DND-41 (cell line): Measurements from ENCODE around the gene NFATC3.

ENCODE experiments used
- ATAC-seq: fragments of 200-7000 bp; cut with Tn5 transposase; 3 replicates; pipeline ENCODE4 v1.9.1; 2021; ENCODE audit warnings: low read depth; ENCODE audit not compliant: insufficient read depth
- DNase-seq: peaks from one replicate; pipeline ENCODE4 v3.0.0-alpha.2; 2020
- H2AFZ ChIP-seq: 2 replicates; pipeline ENCODE4 v1.6.0; 2012; ENCODE audit warnings: low read depth, low read length
- H3K27ac ChIP-seq: 2 replicates; pipeline ENCODE4 v1.5.1; 2012; ENCODE audit warnings: low read length, inconsistent platforms
- H3K27me3 ChIP-seq: fragments of 200-600 bp; sonication (generic); 2 replicates; pipeline ENCODE4 v1.6.0; 2012; ENCODE audit warnings: low read length, mild to moderate bottlenecking, inconsistent platforms; ENCODE audit not compliant: insufficient read depth, poor library complexity
- H3K36me3 ChIP-seq: 2 replicates; pipeline ENCODE4 v1.5.1; 2012; ENCODE audit warnings: low read length, inconsistent platforms; ENCODE audit not compliant: insufficient read depth
- H3K4me1 ChIP-seq: 2 replicates; pipeline ENCODE4 v1.5.1; 2012; ENCODE audit warnings: mild to moderate bottlenecking, low read length; ENCODE audit not compliant: insufficient read depth
- H3K4me2 ChIP-seq: 2 replicates; pipeline ENCODE4 v1.6.0; 2012; ENCODE audit warnings: mild to moderate bottlenecking, moderate library complexity, low read length, inconsistent platforms; ENCODE audit not compliant: insufficient read depth
- H3K4me3 ChIP-seq, 2 experiments: fragments of 200-600 bp in 1 of 2; shearing (Covaris generic) in 1 of 2; 2 replicates each; pipeline ENCODE4 v1.5.1; 2012 to 2016; ENCODE audit warnings: inconsistent platforms in 2 of 2, low read length in 2 of 2, mild to moderate bottlenecking in 2 of 2, low read depth in 1 of 2, moderate library complexity in 1 of 2
- H3K79me2 ChIP-seq: 2 replicates; pipeline ENCODE4 v1.6.0; 2012; ENCODE audit warnings: low read length, inconsistent platforms; ENCODE audit not compliant: insufficient read depth
- H3K9ac ChIP-seq: 2 replicates; pipeline ENCODE4 v1.6.0; 2012; ENCODE audit warnings: low read depth, mild to moderate bottlenecking, inconsistent platforms, low read length, moderate library complexity
- H3K9me3 ChIP-seq: 2 replicates; pipeline ENCODE4 v1.5.1; 2012; ENCODE audit warnings: low read length, moderate library complexity, mild to moderate bottlenecking, inconsistent platforms; ENCODE audit not compliant: insufficient read depth, severe bottlenecking
- H4K20me1 ChIP-seq: 2 replicates; pipeline ENCODE4 v1.6.0; 2012; ENCODE audit warnings: low read length; ENCODE audit not compliant: insufficient read depth
- EZH2 ChIP-seq: IDR thresholded peaks from 3 replicates; pipeline ENCODE4 v1.6.1; 2012; ENCODE audit warnings: borderline replicate concordance, low read depth, mild to moderate bottlenecking, moderate library complexity, low read length, inconsistent platforms; ENCODE audit not compliant: severe bottlenecking
- TF ChIP-seq, protein P1 (sequence below): IDR thresholded peaks from 2 replicates; pipeline ENCODE4 v1.5.1; 2012; ENCODE audit warnings: borderline replicate concordance, low read length, moderate library complexity, mild to moderate bottlenecking; ENCODE audit not compliant: poor library complexity, severe bottlenecking; ENCODE audit errors: extremely low read depth

Gene NFATC3

DNA sequence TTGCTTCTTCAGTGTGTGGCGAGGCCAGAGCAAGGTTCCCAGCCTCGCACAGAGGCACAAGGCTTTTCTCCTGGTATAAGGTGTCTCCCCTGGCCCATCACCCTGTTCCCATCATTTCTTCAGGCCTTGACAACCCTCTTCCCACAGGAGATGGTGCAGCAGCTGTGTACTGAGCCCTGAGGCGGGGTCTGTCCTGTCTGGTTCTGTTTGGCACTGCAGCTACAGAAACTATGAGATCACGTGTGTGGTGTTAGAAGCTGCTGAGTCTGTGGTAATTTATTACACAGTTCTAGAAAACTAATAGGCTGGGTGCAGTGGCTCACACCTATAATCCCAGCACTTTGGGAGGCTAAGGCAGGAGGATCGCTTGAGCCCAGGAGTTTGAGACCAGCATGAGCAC lies 167.2 kb downstream of the NFATC3 start:
- ATAC-seq = no peak
- H3K36me3 ChIP-seq = peaks cover 55% of the 10 kb centered on the region
- H3K4me3 ChIP-seq = no peak overlapping the region

DNA sequence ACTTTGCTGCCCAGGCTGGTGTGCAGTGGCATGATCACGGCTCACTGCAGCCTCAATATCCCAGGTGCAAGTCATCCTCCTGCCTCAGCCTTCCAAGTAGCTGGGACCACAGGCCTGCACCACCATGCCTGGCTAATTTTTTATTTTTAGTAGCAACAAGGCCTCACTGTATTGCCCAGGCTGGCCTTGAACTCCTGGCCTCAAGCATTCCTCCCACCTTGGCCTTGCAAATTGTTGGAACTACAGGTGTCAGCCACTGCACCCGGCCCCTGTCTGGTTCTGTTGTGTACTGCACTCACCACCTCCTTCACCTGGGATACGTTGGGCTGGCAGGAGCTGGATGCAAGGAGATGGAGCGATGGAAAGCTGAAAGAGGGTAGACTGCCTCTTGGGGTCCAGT lies 168.6 kb downstream of the NFATC3 start:
- H3K4me1 ChIP-seq = peaks cover 31% of the 10 kb centered on the region
- H4K20me1 ChIP-seq = no peaks in the 10 kb centered on the region
- peaks cover 7% of the 10 kb centered on the region; the same call in 1 of the 2 replicates for H3K79me2 ChIP-seq
- H3K9ac ChIP-seq = no peak overlapping the region
- H3K36me3 ChIP-seq = peaks cover 62% of the 10 kb centered on the region
- H2AFZ ChIP-seq = no peak overlapping the region
- H3K4me2 ChIP-seq = no peak overlapping the region
- TF ChIP-seq, protein P1, sequence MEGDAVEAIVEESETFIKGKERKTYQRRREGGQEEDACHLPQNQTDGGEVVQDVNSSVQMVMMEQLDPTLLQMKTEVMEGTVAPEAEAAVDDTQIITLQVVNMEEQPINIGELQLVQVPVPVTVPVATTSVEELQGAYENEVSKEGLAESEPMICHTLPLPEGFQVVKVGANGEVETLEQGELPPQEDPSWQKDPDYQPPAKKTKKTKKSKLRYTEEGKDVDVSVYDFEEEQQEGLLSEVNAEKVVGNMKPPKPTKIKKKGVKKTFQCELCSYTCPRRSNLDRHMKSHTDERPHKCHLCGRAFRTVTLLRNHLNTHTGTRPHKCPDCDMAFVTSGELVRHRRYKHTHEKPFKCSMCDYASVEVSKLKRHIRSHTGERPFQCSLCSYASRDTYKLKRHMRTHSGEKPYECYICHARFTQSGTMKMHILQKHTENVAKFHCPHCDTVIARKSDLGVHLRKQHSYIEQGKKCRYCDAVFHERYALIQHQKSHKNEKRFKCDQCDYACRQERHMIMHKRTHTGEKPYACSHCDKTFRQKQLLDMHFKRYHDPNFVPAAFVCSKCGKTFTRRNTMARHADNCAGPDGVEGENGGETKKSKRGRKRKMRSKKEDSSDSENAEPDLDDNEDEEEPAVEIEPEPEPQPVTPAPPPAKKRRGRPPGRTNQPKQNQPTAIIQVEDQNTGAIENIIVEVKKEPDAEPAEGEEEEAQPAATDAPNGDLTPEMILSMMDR = no peak
- no peak for TF ChIP-seq EZH2
- ATAC-seq (no peak), DNase-seq (no peak)
- no peaks in the 10 kb centered on the region for H3K9me3 ChIP-seq
- no peaks in the 10 kb centered on the region for H3K27me3 ChIP-seq
- no peak overlapping the region for H3K4me3 ChIP-seq
- H3K27ac ChIP-seq = peak overlapping the region; percentile 42; the same call in 1 of the 2 replicates

More for the DNA sequence above, 167.2 kb downstream of the NFATC3 start:
- peaks cover 12% of the 10 kb centered on the region for H3K79me2 ChIP-seq
- H4K20me1 ChIP-seq = no peaks in the 10 kb centered on the region
- no peaks in the 10 kb centered on the region for H3K9me3 ChIP-seq
- H3K27me3 ChIP-seq = no peaks in the 10 kb centered on the region
- TF ChIP-seq EZH2 = no peak
- TF ChIP-seq, protein P1 = no peak
- H3K4me2 ChIP-seq = no peak overlapping the region
- H3K4me1 ChIP-seq = peaks cover 25% of the 10 kb centered on the region
- H3K9ac ChIP-seq = no peak overlapping the region
- no peak for DNase-seq
- no peak overlapping the region for H2AFZ ChIP-seq
- H3K27ac ChIP-seq = no peak overlapping the region; the same call in 1 of the 2 replicates

DNA sequence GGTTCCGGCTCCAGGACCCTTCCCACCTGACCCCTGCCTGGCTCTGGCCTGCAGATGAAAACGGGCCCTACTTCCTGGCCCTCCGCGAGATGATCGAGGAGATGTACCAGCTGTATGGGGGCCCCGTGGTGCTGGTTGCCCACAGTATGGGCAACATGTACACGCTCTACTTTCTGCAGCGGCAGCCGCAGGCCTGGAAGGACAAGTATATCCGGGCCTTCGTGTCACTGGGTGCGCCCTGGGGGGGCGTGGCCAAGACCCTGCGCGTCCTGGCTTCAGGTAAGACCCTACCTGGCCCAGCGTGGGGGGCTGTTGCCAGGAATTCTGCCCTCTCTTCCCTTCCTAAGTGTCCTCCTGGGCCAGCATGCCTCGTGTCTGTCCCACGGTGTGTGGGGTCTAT lies 170.5 kb downstream of the NFATC3 start:
- no peak for TF ChIP-seq EZH2
- TF ChIP-seq, protein P1 = no peak
- Histone ChIP-seq H3K36me3 (peaks cover 71% of the 10 kb centered on the region), H3K4me3 (no peak overlapping the region)

More for the DNA sequence above, 170.5 kb downstream of the NFATC3 start:
- H3K9me3 ChIP-seq = no peaks in the 10 kb centered on the region
- DNase-seq = no peak
- H3K27ac ChIP-seq = peak overlapping the region; percentile 97
- H2AFZ ChIP-seq = no peak overlapping the region
- no peak for ATAC-seq
- peaks cover 10% of the 10 kb centered on the region; the same call in 1 of the 2 replicates for H3K79me2 ChIP-seq
- no peaks in the 10 kb centered on the region for H4K20me1 ChIP-seq
- peaks cover 42% of the 10 kb centered on the region for H3K4me1 ChIP-seq
- no peaks in the 10 kb centered on the region for H3K27me3 ChIP-seq
- H3K9ac ChIP-seq = no peak overlapping the region
- no peak overlapping the region for H3K4me2 ChIP-seq
